Keratinocyte (primary cell): ENCODE results near the gene NFYB. TPM values are rescaled to one million over a fixed set of nuclear protein-coding genes. Genes with fewer than 3 reads are reported as not detected.

Experiments used
- DNase-seq: peaks from one replicate; pipeline ENCODE4 v3.0.0-alpha.2; 2011; ENCODE audit warnings: low read depth, missing footprints, low spot score
- FAIRE-seq: peaks from 2 replicates; lab custom pipeline; 2011; peaks lifted over from hg19 to GRCh38; lab: Jason Lieb, UNC
- H2AFZ ChIP-seq: 2 replicates; pipeline ENCODE4 v1.6.0; 2012; ENCODE audit warnings: low read length, control low read depth, inconsistent platforms; ENCODE audit not compliant: control insufficient read depth
- H3K27ac ChIP-seq: 2 replicates; pipeline ENCODE4 v1.5.1; 2011; ENCODE audit warnings: low read length; ENCODE audit not compliant: control insufficient read depth, insufficient read depth
- H3K27me3 ChIP-seq: 3 replicates; pipeline ENCODE4 v1.6.0; 2011; ENCODE audit warnings: low read length; ENCODE audit not compliant: control insufficient read depth, insufficient read depth; ENCODE audit errors: extremely low read depth
- H3K36me3 ChIP-seq, 2 experiments: 2 replicates in 1 of 2; 3 replicates in 1 of 2; pipeline ENCODE4 v1.5.1; 2011; ENCODE audit warnings: low read length in 2 of 2, mild to moderate bottlenecking in 1 of 2; ENCODE audit not compliant: control insufficient read depth in 2 of 2, insufficient read depth in 2 of 2; ENCODE audit errors: extremely low read depth in 1 of 2
- H3K4me1 ChIP-seq: 3 replicates; pipeline ENCODE4 v1.5.1; 2011; ENCODE audit warnings: low read length; ENCODE audit not compliant: control insufficient read depth, insufficient read depth; ENCODE audit errors: extremely low read depth
- H3K4me2 ChIP-seq: 3 replicates; pipeline ENCODE4 v1.6.0; 2011; ENCODE audit warnings: low read depth, low read length; ENCODE audit not compliant: control insufficient read depth, insufficient read depth; ENCODE audit errors: extremely low read depth
- H3K4me3 ChIP-seq, 3 experiments: fragments of 200-600 bp in 1 of 3; sonication (generic) in 1 of 3; 2 replicates in 2 of 3; 3 replicates in 1 of 3; pipeline ENCODE4 v1.5.1; 2011 to 2016; ENCODE audit warnings: low read length in 3 of 3, mild to moderate bottlenecking in 3 of 3, control low read depth in 2 of 3, inconsistent platforms in 1 of 3, low read depth in 1 of 3, mixed read lengths in 1 of 3, mixed run types in 1 of 3, moderate library complexity in 1 of 3; ENCODE audit not compliant: control insufficient read depth in 2 of 3, insufficient read depth in 2 of 3; ENCODE audit errors: extremely low read depth in 1 of 3
- H3K79me2 ChIP-seq: 2 replicates; pipeline ENCODE4 v1.6.0; 2012; ENCODE audit warnings: low read length; ENCODE audit not compliant: control insufficient read depth, insufficient read depth
- H3K9ac ChIP-seq: 3 replicates; pipeline ENCODE4 v1.6.0; 2011; ENCODE audit warnings: low read length; ENCODE audit not compliant: control insufficient read depth, insufficient read depth; ENCODE audit errors: extremely low read depth
- H3K9me1 ChIP-seq: 3 replicates; pipeline ENCODE4 v1.6.0; 2011; ENCODE audit warnings: low read length; ENCODE audit not compliant: control insufficient read depth, insufficient read depth; ENCODE audit errors: extremely low read depth
- H3K9me3 ChIP-seq: 2 replicates; pipeline ENCODE4 v1.5.1; 2012; ENCODE audit warnings: low read depth, low read length; ENCODE audit not compliant: control insufficient read depth
- H4K20me1 ChIP-seq: 3 replicates; pipeline ENCODE4 v1.6.0; 2011; ENCODE audit warnings: low read length; ENCODE audit not compliant: control insufficient read depth, insufficient read depth; ENCODE audit errors: extremely low read depth
- EZH2 ChIP-seq: IDR thresholded peaks from one replicate; pipeline ENCODE4 v1.6.1; 2012; ENCODE audit warnings: inconsistent platforms, mild to moderate bottlenecking, low read length, moderate library complexity
- dilution Hi-C: fragments of 300-500 bp; cut with MboI; formaldehyde crosslinking; loops from one replicate; pipeline ENCODE4 v1.7.0; 2020; ENCODE audit warnings: low sequenced_read_pairs; ENCODE audit not compliant: extremely low pct_ligation_motif_present
- polyA plus RNA-seq, 5 experiments: library from polyadenylated mRNA; depleted of rRNA in 3 of 5; stranded (reverse) in 3 of 5; stranded (forward) in 1 of 5; unstranded in 1 of 5; fragments of >200 nt; gene quantifications; 1 replicate in 1 of 5; 2 replicates in 3 of 5; 3 replicates in 1 of 5; pipeline versions ENCODE4 v1.2.1 to v1.2.3, GENCODE V29; 2011 to 2012; ENCODE audit warnings: missing spikeins in 2 of 5, low read depth in 1 of 5, low replicate concordance in 1 of 5
- TF ChIP-seq, protein P1 (sequence below), 3 experiments: IDR thresholded peaks in 1 of 3; conservative IDR thresholded peaks in 1 of 3; optimal IDR thresholded peaks in 1 of 3; 2 replicates in 2 of 3; 3 replicates in 1 of 3; pipeline versions ENCODE3 to v1.5.1; 2011; ENCODE audit warnings: low read length in 3 of 3, mild to moderate bottlenecking in 3 of 3, moderate library complexity in 2 of 3, control low read depth in 1 of 3, inconsistent platforms in 1 of 3; ENCODE audit not compliant: insufficient read depth in 2 of 3; ENCODE audit errors: extremely low read depth in 1 of 3

Gene NFYB
- polyA plus RNA-seq, 1 donor (not counting 4 experiments of a cell fraction or from before 2014, with no cell fraction given): 22.8 TPM

DNA sequence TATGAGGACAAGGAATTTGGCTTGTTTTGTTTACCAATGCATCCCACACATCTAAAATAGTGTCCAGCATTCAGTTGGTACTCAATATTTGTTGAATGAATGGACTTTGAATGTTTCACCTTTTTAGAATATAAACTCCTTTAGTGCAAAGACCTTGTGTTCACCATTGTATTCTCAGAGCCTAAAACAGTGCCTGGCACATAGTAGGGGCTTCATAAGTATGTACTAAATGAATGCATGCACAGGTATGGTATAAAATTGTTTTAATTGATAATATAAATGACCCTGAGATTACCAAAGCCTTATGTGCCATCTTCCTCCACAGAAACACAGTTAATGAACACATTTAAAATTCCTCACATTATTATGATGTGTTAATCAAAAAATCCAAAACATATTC is 5.0 kb upstream of the NFYB start:
- FAIRE-seq: no peak

DNA sequence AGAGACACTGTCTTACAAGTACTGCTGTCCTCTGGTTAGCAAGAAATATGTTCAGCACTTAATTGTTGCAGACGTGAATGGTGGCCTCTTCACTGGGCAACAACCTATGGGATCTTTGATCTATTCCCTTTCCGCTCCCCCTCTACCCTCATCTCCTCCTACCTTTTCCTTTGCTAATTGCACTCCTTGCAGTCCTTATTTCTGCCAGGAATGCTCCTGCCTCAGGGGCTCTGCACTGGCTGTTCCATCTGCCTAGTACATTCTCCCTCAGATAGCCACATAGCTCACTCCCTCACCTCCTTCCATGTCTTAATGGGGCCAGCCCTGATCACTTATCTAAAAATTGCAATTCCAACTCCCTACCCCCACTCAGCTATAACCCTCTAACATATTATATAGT is 4.5 kb upstream of the NFYB start:
- no peaks in the 10 kb centered on the region for H4K20me1 ChIP-seq
- no peak overlapping the region for H3K4me2 ChIP-seq
- no peak for DNase-seq
- no peak overlapping the region for H3K27ac ChIP-seq
- no peaks in the 10 kb centered on the region for H3K79me2 ChIP-seq
- TF ChIP-seq, protein P1, sequence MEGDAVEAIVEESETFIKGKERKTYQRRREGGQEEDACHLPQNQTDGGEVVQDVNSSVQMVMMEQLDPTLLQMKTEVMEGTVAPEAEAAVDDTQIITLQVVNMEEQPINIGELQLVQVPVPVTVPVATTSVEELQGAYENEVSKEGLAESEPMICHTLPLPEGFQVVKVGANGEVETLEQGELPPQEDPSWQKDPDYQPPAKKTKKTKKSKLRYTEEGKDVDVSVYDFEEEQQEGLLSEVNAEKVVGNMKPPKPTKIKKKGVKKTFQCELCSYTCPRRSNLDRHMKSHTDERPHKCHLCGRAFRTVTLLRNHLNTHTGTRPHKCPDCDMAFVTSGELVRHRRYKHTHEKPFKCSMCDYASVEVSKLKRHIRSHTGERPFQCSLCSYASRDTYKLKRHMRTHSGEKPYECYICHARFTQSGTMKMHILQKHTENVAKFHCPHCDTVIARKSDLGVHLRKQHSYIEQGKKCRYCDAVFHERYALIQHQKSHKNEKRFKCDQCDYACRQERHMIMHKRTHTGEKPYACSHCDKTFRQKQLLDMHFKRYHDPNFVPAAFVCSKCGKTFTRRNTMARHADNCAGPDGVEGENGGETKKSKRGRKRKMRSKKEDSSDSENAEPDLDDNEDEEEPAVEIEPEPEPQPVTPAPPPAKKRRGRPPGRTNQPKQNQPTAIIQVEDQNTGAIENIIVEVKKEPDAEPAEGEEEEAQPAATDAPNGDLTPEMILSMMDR (optimal IDR thresholded peaks at IDR 0.05 in 1 of 3, IDR thresholded peaks at IDR 0.05 in 1 of 3, conservative IDR thresholded peaks at IDR 0.05 in 1 of 3; ENCODE audit: extremely low read depth in 1 of 3, insufficient read depth in 2 of 3, low read length in 3 of 3): no peak
- no peak for TF ChIP-seq EZH2
- H2AFZ ChIP-seq: no peak overlapping the region
- H3K36me3 ChIP-seq: no peaks in the 10 kb centered on the region
- FAIRE-seq: no peak
- dilution Hi-C loops: no loop called here
- peaks cover 3% of the 10 kb centered on the region for H3K4me1 ChIP-seq
- no peaks in the 10 kb centered on the region for H3K27me3 ChIP-seq
- H3K9me1 ChIP-seq: no peaks in the 10 kb centered on the region
- H3K9ac ChIP-seq: no peak overlapping the region
- H3K4me3 ChIP-seq: no peak overlapping the region
- no peaks in the 10 kb centered on the region for H3K9me3 ChIP-seq

More for the DNA sequence above, 5.0 kb upstream of the NFYB start:
- Histone ChIP-seq H3K9me1 (no peaks in the 10 kb centered on the region), H3K27me3 (no peaks in the 10 kb centered on the region), H4K20me1 (no peaks in the 10 kb centered on the region), H3K27ac (no peak overlapping the region), H3K9ac (no peak overlapping the region), H3K4me3 (no peak overlapping the region), H3K9me3 (no peaks in the 10 kb centered on the region), H3K36me3 (no peaks in the 10 kb centered on the region), H3K4me2 (no peak overlapping the region), H3K79me2 (no peaks in the 10 kb centered on the region), H2AFZ (no peak overlapping the region), H3K4me1 (peaks cover 3% of the 10 kb centered on the region)
- DNase-seq: no peak
- TF ChIP-seq EZH2: no peak
- TF ChIP-seq, protein P1 (optimal IDR thresholded peaks at IDR 0.05 in 1 of 3, IDR thresholded peaks at IDR 0.05 in 1 of 3, conservative IDR thresholded peaks at IDR 0.05 in 1 of 3; ENCODE audit: extremely low read depth in 1 of 3, insufficient read depth in 2 of 3, low read length in 3 of 3): no peak
- dilution Hi-C loops: no loop called here
